Prostate gland (tissue), 2 donors: ENCODE results near the gene MTMR6. TPM values are rescaled to one million over a fixed set of nuclear protein-coding genes. Genes with fewer than 3 reads are reported as not detected.

Source experiments
- DNase-seq: peaks from one replicate; pipeline ENCODE4 v3.0.0-alpha.2; 2019; ENCODE audit warnings: low spot score
- H3K27ac ChIP-seq, 2 donors: fragments of 200-600 bp; sonication (generic); 2 replicates each; pipeline ENCODE4 v1.5.1; 2017 to 2019
- H3K27me3 ChIP-seq: fragments of 200-600 bp; sonication (generic); replicated peaks from 2 replicates; pipeline ENCODE4 v1.5.1; 2019; ENCODE audit not compliant: insufficient read depth
- H3K36me3 ChIP-seq, 2 donors: fragments of 200-600 bp; sonication (generic); 1 replicate in 1 of 2; 2 replicates in 1 of 2; pipeline versions ENCODE4 v1.5.1 to v1.8.1; 2017 to 2019
- H3K4me1 ChIP-seq: fragments of 200-600 bp; sonication (generic); replicated peaks from 2 replicates; pipeline ENCODE4 v1.5.1; 2019
- H3K4me3 ChIP-seq, 2 donors: fragments of 200-600 bp; sonication (generic); 2 replicates each; pipeline ENCODE4 v1.5.1; 2017 to 2019
- H3K9me3 ChIP-seq: fragments of 200-600 bp; sonication (generic); 2 replicates; pipeline ENCODE4 v1.5.1; 2017
- POLR2A ChIP-seq: fragments of 450-650 bp; IDR thresholded peaks from one replicate; pipeline ENCODE4 v1.6.1; 2016; ENCODE audit warnings: antibody characterized with exemption, mild to moderate bottlenecking
- POLR2AphosphoS5 ChIP-seq: sonication (generic); formaldehyde crosslinking; IDR thresholded peaks from one replicate; pipeline ENCODE4 v1.6.1; 2017; ENCODE audit warnings: antibody characterized with exemption
- WGBS: methylation state at CpG from one replicate; pipeline ENCODE4 v1.1.5; 2018; 5-methylcytosine and 5-hydroxymethylcytosine counted together
- intact Hi-C: fragments of 100-400 bp; cut with DNase I; formaldehyde crosslinking; loops from one replicate; pipeline ENCODE4 v1.14.2; 2022
- total RNA-seq, 2 donors: library from RNA; depleted of rRNA; stranded (reverse); fragments of >200 nt; gene quantifications; one replicate each; pipeline ENCODE4 v1.1.0, GENCODE V29; 2016
- TF ChIP-seq, protein P1 (sequence below), 4 experiments: fragments of 200-600 bp in 2 of 4; fragments of 450-650 bp in 2 of 4; sonication (generic) in 2 of 4; IDR thresholded peaks; 1 replicate in 3 of 4; 2 replicates in 1 of 4; pipeline ENCODE4 v1.5.1; 2016 to 2019; ENCODE audit warnings: antibody characterized with exemption in 4 of 4, mild to moderate bottlenecking in 2 of 4, moderate library complexity in 2 of 4

Gene MTMR6
- total RNA-seq, 2 donors from 2014 or later: 12.7 to 17.1 TPM

DNA sequence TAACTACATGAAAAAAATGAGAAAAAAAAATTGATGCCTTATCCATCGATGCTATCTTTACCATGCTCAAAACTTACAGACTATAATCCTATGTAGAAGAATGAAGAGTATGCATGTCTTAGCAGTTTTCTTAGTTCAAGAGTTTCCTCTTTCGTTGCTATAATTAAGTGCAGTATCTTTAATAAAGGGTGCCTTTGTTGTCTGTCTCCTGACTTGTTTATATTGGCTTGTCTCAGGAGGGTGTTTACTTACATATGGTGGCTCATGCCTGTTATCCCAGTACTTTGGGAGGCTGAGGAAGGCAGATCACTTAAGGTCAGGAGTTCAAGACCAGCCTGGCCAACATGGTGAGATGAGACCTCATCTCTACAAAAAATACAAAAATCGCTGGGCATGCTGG is 44.3 kb downstream of the MTMR6 start:
- intact Hi-C loops: no loop called here
- H3K9me3 ChIP-seq: no peaks in the 10 kb centered on the region
- H3K27me3 ChIP-seq: no peaks in the 10 kb centered on the region
- no peaks in the 10 kb centered on the region for H3K36me3 ChIP-seq
- TF ChIP-seq, protein P1, sequence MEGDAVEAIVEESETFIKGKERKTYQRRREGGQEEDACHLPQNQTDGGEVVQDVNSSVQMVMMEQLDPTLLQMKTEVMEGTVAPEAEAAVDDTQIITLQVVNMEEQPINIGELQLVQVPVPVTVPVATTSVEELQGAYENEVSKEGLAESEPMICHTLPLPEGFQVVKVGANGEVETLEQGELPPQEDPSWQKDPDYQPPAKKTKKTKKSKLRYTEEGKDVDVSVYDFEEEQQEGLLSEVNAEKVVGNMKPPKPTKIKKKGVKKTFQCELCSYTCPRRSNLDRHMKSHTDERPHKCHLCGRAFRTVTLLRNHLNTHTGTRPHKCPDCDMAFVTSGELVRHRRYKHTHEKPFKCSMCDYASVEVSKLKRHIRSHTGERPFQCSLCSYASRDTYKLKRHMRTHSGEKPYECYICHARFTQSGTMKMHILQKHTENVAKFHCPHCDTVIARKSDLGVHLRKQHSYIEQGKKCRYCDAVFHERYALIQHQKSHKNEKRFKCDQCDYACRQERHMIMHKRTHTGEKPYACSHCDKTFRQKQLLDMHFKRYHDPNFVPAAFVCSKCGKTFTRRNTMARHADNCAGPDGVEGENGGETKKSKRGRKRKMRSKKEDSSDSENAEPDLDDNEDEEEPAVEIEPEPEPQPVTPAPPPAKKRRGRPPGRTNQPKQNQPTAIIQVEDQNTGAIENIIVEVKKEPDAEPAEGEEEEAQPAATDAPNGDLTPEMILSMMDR (IDR thresholded peaks at IDR 0.05): no peak
- TF ChIP-seq POLR2A (no peak), POLR2AphosphoS5 (no peak)
- H3K27ac ChIP-seq: no peak overlapping the region
- 75% methylated on average over 3 of the region's 3 CpGs for WGBS
- no peak overlapping the region for H3K4me3 ChIP-seq
- DNase-seq: no peak
- no peaks in the 10 kb centered on the region for H3K4me1 ChIP-seq

DNA sequence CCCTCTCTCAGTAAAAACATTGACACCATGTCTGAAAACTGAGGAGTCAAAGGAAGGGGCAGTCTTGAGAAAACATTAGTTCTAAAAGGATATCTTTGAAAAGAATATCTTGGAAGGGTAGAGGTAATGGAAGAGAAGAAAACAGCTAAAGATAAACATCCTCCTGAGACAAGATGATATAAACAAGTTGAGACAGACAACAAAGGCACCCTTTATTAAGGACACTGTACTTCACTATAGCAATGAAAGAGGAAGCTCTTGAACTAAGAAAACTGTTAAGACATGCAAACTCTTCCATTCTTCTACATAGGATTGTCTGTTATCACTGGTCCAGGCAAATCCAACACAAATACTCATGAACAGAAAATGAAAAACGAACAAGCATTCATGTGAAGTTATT is 46.3 kb downstream of the MTMR6 start:
- intact Hi-C loops: no loop called here
- Histone ChIP-seq H3K9me3 (no peaks in the 10 kb centered on the region), H3K4me3 (no peak overlapping the region), H3K4me1 (no peaks in the 10 kb centered on the region), H3K27me3 (no peaks in the 10 kb centered on the region), H3K27ac (no peak overlapping the region), H3K36me3 (no peaks in the 10 kb centered on the region)
- no peak for DNase-seq
- 0% methylated on average over 1 of the region's 1 CpG for WGBS
- TF ChIP-seq POLR2A (no peak), POLR2AphosphoS5 (no peak)
- TF ChIP-seq, protein P1 (IDR thresholded peaks at IDR 0.05): no peak

DNA sequence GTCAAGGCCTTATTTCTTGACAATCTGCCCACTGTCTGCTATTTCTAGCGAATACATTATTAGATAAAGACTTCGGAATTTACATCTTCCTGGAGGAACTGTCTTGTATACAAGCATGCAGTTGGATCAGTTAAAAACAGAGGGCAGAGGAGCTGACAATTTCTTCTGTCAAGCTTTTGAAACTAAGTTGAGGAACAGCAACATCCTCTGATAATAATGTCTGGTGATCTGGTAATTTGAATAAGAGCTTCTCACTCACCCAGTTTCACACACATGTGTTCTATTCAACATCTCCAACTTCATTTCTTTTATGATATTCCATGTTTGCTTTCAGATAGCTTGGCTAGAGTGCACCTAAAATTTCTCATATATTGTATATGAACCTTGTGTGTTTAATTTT is 50.2 kb downstream of the MTMR6 start:
- intact Hi-C loops: no loop called here
- H3K9me3 ChIP-seq: no peaks in the 10 kb centered on the region
- no peaks in the 10 kb centered on the region for H3K27me3 ChIP-seq
- no peaks in the 10 kb centered on the region for H3K36me3 ChIP-seq
- no peak for DNase-seq
- H3K4me3 ChIP-seq: no peak overlapping the region
- no peak overlapping the region for H3K27ac ChIP-seq
- H3K4me1 ChIP-seq: no peaks in the 10 kb centered on the region
- 65% methylated on average over 2 of the region's 2 CpGs for WGBS
- TF ChIP-seq POLR2A (no peak), POLR2AphosphoS5 (no peak)
- TF ChIP-seq, protein P1 (IDR thresholded peaks at IDR 0.05): no peak

DNA sequence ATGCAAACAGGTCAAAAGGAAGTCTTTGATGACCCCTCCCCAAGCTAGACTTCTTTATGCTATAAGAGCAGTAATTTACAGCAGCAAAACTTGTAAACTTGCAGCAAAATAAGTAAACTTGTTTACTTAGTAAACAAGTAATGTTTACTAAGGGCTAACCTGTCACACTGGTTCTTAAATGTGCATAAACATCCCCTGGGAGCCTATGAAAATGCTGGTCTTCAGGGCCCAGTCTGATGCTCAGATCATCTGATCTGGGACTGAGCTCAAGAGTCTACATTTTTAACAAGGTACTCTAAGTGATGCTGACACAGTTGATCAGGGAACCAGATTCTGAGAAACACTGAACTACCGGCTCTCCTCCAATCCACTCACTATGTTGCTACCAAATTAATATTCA is 53.4 kb downstream of the MTMR6 start:
- TF ChIP-seq POLR2AphosphoS5: no peak
- TF ChIP-seq, protein P1 (IDR thresholded peaks at IDR 0.05): no peak
- no peak for TF ChIP-seq POLR2A
- H3K27me3 ChIP-seq: no peaks in the 10 kb centered on the region
- H3K4me1 ChIP-seq: no peaks in the 10 kb centered on the region
- DNase-seq: no peak
- no peaks in the 10 kb centered on the region for H3K36me3 ChIP-seq
- WGBS: 80% methylated on average over 1 of the region's 1 CpG
- intact Hi-C loops: no loop called here
- no peak overlapping the region for H3K27ac ChIP-seq
- H3K9me3 ChIP-seq: no peaks in the 10 kb centered on the region
- H3K4me3 ChIP-seq: no peak overlapping the region

DNA sequence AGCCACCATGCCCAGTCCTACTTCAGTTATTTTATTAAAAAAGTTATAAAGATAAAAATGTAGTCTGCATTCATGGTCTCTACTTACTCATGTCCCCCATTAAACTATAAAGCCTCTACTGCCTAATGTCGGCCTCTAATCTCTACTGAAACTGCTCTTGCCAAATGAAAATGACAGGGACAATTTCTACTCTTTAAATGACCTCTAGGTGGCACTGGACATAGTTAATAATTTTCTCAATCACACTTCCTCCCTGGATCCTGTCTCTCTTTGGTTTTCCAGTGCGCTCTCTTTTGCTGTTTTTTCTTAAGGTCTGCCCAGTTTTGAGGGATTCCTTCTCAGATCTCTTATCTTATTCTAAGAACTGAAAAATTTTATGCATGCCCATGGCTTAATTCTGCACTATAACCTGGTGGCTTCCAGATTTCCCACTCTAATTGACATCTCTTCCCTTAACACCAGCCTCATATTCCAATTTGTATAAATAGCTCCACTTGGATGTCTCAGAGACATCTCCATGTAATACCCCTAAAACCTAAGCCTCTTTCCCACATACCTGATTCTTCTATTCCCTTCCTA is 54.3 kb downstream of the MTMR6 start:
- intact Hi-C loops: no loop called here
- DNase-seq: no peak
- TF ChIP-seq, protein P1 (IDR thresholded peaks at IDR 0.05): peak in 3 of 4 experiments; percentile 24 to 41 (median 36)
- TF ChIP-seq POLR2A: no peak
- TF ChIP-seq POLR2AphosphoS5: no peak
- Histone ChIP-seq H3K27me3 (no peaks in the 10 kb centered on the region), H3K36me3 (no peaks in the 10 kb centered on the region), H3K4me1 (no peaks in the 10 kb centered on the region), H3K27ac (no peak overlapping the region), H3K9me3 (no peaks in the 10 kb centered on the region), H3K4me3 (no peak overlapping the region)
- 41% methylated on average over 2 of the region's 2 CpGs for WGBS
